ENCODE measurements around the gene TTLL11. TPM values are rescaled to one million over a fixed set of nuclear protein-coding genes. Genes with fewer than 3 reads are reported as not detected.

The TTLL11 gene
- polyA plus RNA-seq, 4 donors, result 3.2 to 4.8 (median 3.9) TPM

- FAIRE-seq (no peak), DNase-seq (peak; percentile 6 to 15)
- Histone ChIP-seq H3K4me3 (ENCODE audit: low read depth in 1 of 3, low read length in 3 of 3) (no peak overlapping the region), H3K27ac (ENCODE audit: low read depth in 1 of 3, low read length in 2 of 3) (no peak overlapping the region), H3K36me3 (ENCODE audit: control insufficient read depth in 3 of 3, insufficient read depth in 2 of 3, low read depth in 1 of 3, low read length in 3 of 3) (no peaks in the 10 kb centered on the region), H3K9me3 (ENCODE audit: control insufficient read depth in 2 of 2, insufficient read depth in 1 of 2, low read depth in 1 of 2, low read length in 1 of 2) (no peaks in the 10 kb centered on the region), H3K27me3 (ENCODE audit: control insufficient read depth in 3 of 3, insufficient read depth in 3 of 3, low read length in 3 of 3) (no peaks in the 10 kb centered on the region), H3K4me1 (ENCODE audit: control insufficient read depth in 3 of 3, insufficient read depth in 2 of 3, low read depth in 1 of 3, low read length in 2 of 3) (peaks cover 0 to 11% (median 0%) of the 10 kb centered on the region in 3 donors)
- 52 to 64% (median 54%) methylated on average over 6 of the region's 6 CpGs for WGBS, 3 donors
These were observed 207.7 kb downstream of the TTLL11 start for GRCh38 chr9:121885345-121885901.

GRCh38 chr9:121884057-121884541 lies 209.0 kb downstream of the TTLL11 start:
- no peaks in the 10 kb centered on the region for H3K36me3 ChIP-seq (ENCODE audit: control insufficient read depth in 3 of 3, insufficient read depth in 2 of 3, low read depth in 1 of 3, low read length in 3 of 3)
- 64 to 88% (median 86%) methylated on average over 12 of the region's 12 CpGs for whole genome bisulfite sequencing, 3 donors
- H3K9me3 ChIP-seq (ENCODE audit: control insufficient read depth in 2 of 2, insufficient read depth in 1 of 2, low read depth in 1 of 2, low read length in 1 of 2), result no peaks in the 10 kb centered on the region
- H3K4me3 ChIP-seq (ENCODE audit: low read depth in 1 of 3, low read length in 3 of 3), result no peak overlapping the region
- FAIRE-seq, result no peak
- peaks cover 0 to 11% (median 0%) of the 10 kb centered on the region in 3 donors for H3K4me1 ChIP-seq (ENCODE audit: control insufficient read depth in 3 of 3, insufficient read depth in 2 of 3, low read depth in 1 of 3, low read length in 2 of 3)
- H3K27ac ChIP-seq (ENCODE audit: low read depth in 1 of 3, low read length in 2 of 3), result no peak overlapping the region
- H3K27me3 ChIP-seq (ENCODE audit: control insufficient read depth in 3 of 3, insufficient read depth in 3 of 3, low read length in 3 of 3), result no peaks in the 10 kb centered on the region
- peak in 1 of 2 donors; percentile 18 for DNase-seq

- WGBS, 3 donors, result 88 to 94% (median 88%) methylated on average over 8 of the region's 8 CpGs
- Histone ChIP-seq H3K27ac (ENCODE audit: low read depth in 1 of 3, low read length in 2 of 3) (no peak overlapping the region), H3K4me3 (ENCODE audit: low read depth in 1 of 3, low read length in 3 of 3) (no peak overlapping the region), H3K4me1 (ENCODE audit: control insufficient read depth in 3 of 3, insufficient read depth in 2 of 3, low read depth in 1 of 3, low read length in 2 of 3) (peaks cover 0 to 7% (median 0%) of the 10 kb centered on the region in 3 donors), H3K9me3 (ENCODE audit: control insufficient read depth in 2 of 2, insufficient read depth in 1 of 2, low read depth in 1 of 2, low read length in 1 of 2) (no peaks in the 10 kb centered on the region), H3K27me3 (ENCODE audit: control insufficient read depth in 3 of 3, insufficient read depth in 3 of 3, low read length in 3 of 3) (no peaks in the 10 kb centered on the region), H3K36me3 (ENCODE audit: control insufficient read depth in 3 of 3, insufficient read depth in 2 of 3, low read depth in 1 of 3, low read length in 3 of 3) (no peaks in the 10 kb centered on the region)
- FAIRE-seq (no peak), DNase-seq (no peak)
These were observed 209.6 kb downstream of the TTLL11 start for GRCh38 chr9:121883281-121884056.

GRCh38 chr9:121881920-121882500 lies 211.1 kb downstream of the TTLL11 start:
- FAIRE-seq, result no peak
- Histone ChIP-seq H3K36me3 (ENCODE audit: control insufficient read depth in 3 of 3, insufficient read depth in 2 of 3, low read depth in 1 of 3, low read length in 3 of 3) (no peaks in the 10 kb centered on the region), H3K4me3 (ENCODE audit: low read depth in 1 of 3, low read length in 3 of 3) (no peak overlapping the region), H3K27ac (ENCODE audit: low read depth in 1 of 3, low read length in 2 of 3) (no peak overlapping the region), H3K27me3 (ENCODE audit: control insufficient read depth in 3 of 3, insufficient read depth in 3 of 3, low read length in 3 of 3) (no peaks in the 10 kb centered on the region), H3K9me3 (ENCODE audit: control insufficient read depth in 2 of 2, insufficient read depth in 1 of 2, low read depth in 1 of 2, low read length in 1 of 2) (no peaks in the 10 kb centered on the region), H3K4me1 (ENCODE audit: control insufficient read depth in 3 of 3, insufficient read depth in 2 of 3, low read depth in 1 of 3, low read length in 2 of 3) (no peaks in the 10 kb centered on the region)
- no peak for DNase-seq
- 80 to 89% (median 82%) methylated on average over 7 of the region's 7 CpGs for WGBS, 3 donors

GRCh38 chr9:121880343-121880898 lies 212.7 kb downstream of the TTLL11 start:
- FAIRE-seq, result no peak

GRCh38 chr9:121878271-121878822 lies 214.8 kb downstream of the TTLL11 start:
- no peak for DNase-seq
- FAIRE-seq, result no peak
- H3K27ac ChIP-seq (ENCODE audit: low read depth in 1 of 3, low read length in 2 of 3), result no peak overlapping the region
- 89 to 96% (median 89%) methylated on average over 14 of the region's 14 CpGs for WGBS, 3 donors
- H3K9me3 ChIP-seq (ENCODE audit: control insufficient read depth in 2 of 2, insufficient read depth in 1 of 2, low read depth in 1 of 2, low read length in 1 of 2), result no peaks in the 10 kb centered on the region
- H3K4me1 ChIP-seq (ENCODE audit: control insufficient read depth in 3 of 3, insufficient read depth in 2 of 3, low read depth in 1 of 3, low read length in 2 of 3), result no peaks in the 10 kb centered on the region
- H3K36me3 ChIP-seq (ENCODE audit: control insufficient read depth in 3 of 3, insufficient read depth in 2 of 3, low read depth in 1 of 3, low read length in 3 of 3), result no peaks in the 10 kb centered on the region
- H3K27me3 ChIP-seq (ENCODE audit: control insufficient read depth in 3 of 3, insufficient read depth in 3 of 3, low read length in 3 of 3), result no peaks in the 10 kb centered on the region
- H3K4me3 ChIP-seq (ENCODE audit: low read depth in 1 of 3, low read length in 3 of 3), result no peak overlapping the region

More at GRCh38 chr9:121880343-121880898, 212.7 kb downstream of the TTLL11 start:
- no peaks in the 10 kb centered on the region for H3K36me3 ChIP-seq (ENCODE audit: control insufficient read depth in 3 of 3, insufficient read depth in 2 of 3, low read depth in 1 of 3, low read length in 3 of 3)
- DNase-seq, result no peak
- no peaks in the 10 kb centered on the region for H3K9me3 ChIP-seq (ENCODE audit: control insufficient read depth in 2 of 2, insufficient read depth in 1 of 2, low read depth in 1 of 2, low read length in 1 of 2)
- H3K27me3 ChIP-seq (ENCODE audit: control insufficient read depth in 3 of 3, insufficient read depth in 3 of 3, low read length in 3 of 3), result no peaks in the 10 kb centered on the region
- 87 to 92% (median 89%) methylated on average over 8 of the region's 8 CpGs for WGBS, 3 donors
- H3K27ac ChIP-seq (ENCODE audit: low read depth in 1 of 3, low read length in 2 of 3), result no peak overlapping the region
- H3K4me3 ChIP-seq (ENCODE audit: low read depth in 1 of 3, low read length in 3 of 3), result no peak overlapping the region
- no peaks in the 10 kb centered on the region for H3K4me1 ChIP-seq (ENCODE audit: control insufficient read depth in 3 of 3, insufficient read depth in 2 of 3, low read depth in 1 of 3, low read length in 2 of 3)

- DNase-seq (no peak), FAIRE-seq (no peak)
- Histone ChIP-seq H3K36me3 (ENCODE audit: control insufficient read depth in 3 of 3, insufficient read depth in 2 of 3, low read depth in 1 of 3, low read length in 3 of 3) (no peaks in the 10 kb centered on the region), H3K9me3 (ENCODE audit: control insufficient read depth in 2 of 2, insufficient read depth in 1 of 2, low read depth in 1 of 2, low read length in 1 of 2) (no peaks in the 10 kb centered on the region), H3K4me3 (ENCODE audit: low read depth in 1 of 3, low read length in 3 of 3) (no peak overlapping the region), H3K27me3 (ENCODE audit: control insufficient read depth in 3 of 3, insufficient read depth in 3 of 3, low read length in 3 of 3) (no peaks in the 10 kb centered on the region), H3K4me1 (ENCODE audit: control insufficient read depth in 3 of 3, insufficient read depth in 2 of 3, low read depth in 1 of 3, low read length in 2 of 3) (no peaks in the 10 kb centered on the region), H3K27ac (ENCODE audit: low read depth in 1 of 3, low read length in 2 of 3) (no peak overlapping the region)
- WGBS, 3 donors, result 86 to 92% (median 90%) methylated on average over 13 of the region's 13 CpGs
These were observed 216.3 kb downstream of the TTLL11 start for GRCh38 chr9:121876658-121877271.

GRCh38 chr9:121876255-121876654 lies 216.9 kb downstream of the TTLL11 start:
- no peak overlapping the region for H3K4me3 ChIP-seq (ENCODE audit: low read depth in 1 of 3, low read length in 3 of 3)
- H3K36me3 ChIP-seq (ENCODE audit: control insufficient read depth in 3 of 3, insufficient read depth in 2 of 3, low read depth in 1 of 3, low read length in 3 of 3), result no peaks in the 10 kb centered on the region
- 84 to 86% (median 84%) methylated on average over 2 of the region's 2 CpGs for WGBS, 3 donors
- DNase-seq (no peak), FAIRE-seq (no peak)
- no peak overlapping the region for H3K27ac ChIP-seq (ENCODE audit: low read depth in 1 of 3, low read length in 2 of 3)
- no peaks in the 10 kb centered on the region for H3K9me3 ChIP-seq (ENCODE audit: control insufficient read depth in 2 of 2, insufficient read depth in 1 of 2, low read depth in 1 of 2, low read length in 1 of 2)
- H3K27me3 ChIP-seq (ENCODE audit: control insufficient read depth in 3 of 3, insufficient read depth in 3 of 3, low read length in 3 of 3), result no peaks in the 10 kb centered on the region
- H3K4me1 ChIP-seq (ENCODE audit: control insufficient read depth in 3 of 3, insufficient read depth in 2 of 3, low read depth in 1 of 3, low read length in 2 of 3), result no peaks in the 10 kb centered on the region
